H9 (cell line): Measurements from ENCODE around the gene FAM3A. TPM values are rescaled to one million over a fixed set of nuclear protein-coding genes. Genes with fewer than 3 reads are reported as not detected.

ENCODE experiments used
- DNase-seq: peaks from one replicate; pipeline ENCODE4 v3.0.0-alpha.2; 2017
- H2AFZ ChIP-seq: one replicate; pipeline ENCODE4 v1.6.1; 2013; ENCODE audit warnings: mild to moderate bottlenecking, low read length, control low read depth, moderate library complexity
- H2AK5ac ChIP-seq: 2 replicates; pipeline ENCODE4 v1.6.1; 2013; ENCODE audit warnings: low read length, control low read depth, mixed read lengths; ENCODE audit not compliant: insufficient read length
- H2BK120ac ChIP-seq: one replicate; pipeline ENCODE4 v1.6.1; 2013; ENCODE audit warnings: low read depth, mild to moderate bottlenecking, low read length, control low read depth, inconsistent platforms; ENCODE audit not compliant: poor library complexity, severe bottlenecking
- H2BK12ac ChIP-seq: 2 replicates; pipeline ENCODE4 v1.6.1; 2013; ENCODE audit warnings: low read length, control low read depth, mixed read lengths, low read depth; ENCODE audit not compliant: insufficient read length
- H2BK15ac ChIP-seq: 2 replicates; pipeline ENCODE4 v1.6.1; 2013; ENCODE audit warnings: low read depth, low read length, control low read depth
- H2BK20ac ChIP-seq: one replicate; pipeline ENCODE4 v1.6.1; 2013; ENCODE audit warnings: low read depth, mild to moderate bottlenecking, low read length, control low read depth, inconsistent platforms; ENCODE audit not compliant: poor library complexity, severe bottlenecking
- H2BK5ac ChIP-seq: 2 replicates; pipeline ENCODE4 v1.6.1; 2013; ENCODE audit warnings: low read length, control low read depth, mixed read lengths; ENCODE audit not compliant: insufficient read length
- H3K14ac ChIP-seq: 2 replicates; pipeline ENCODE4 v1.6.1; 2013; ENCODE audit warnings: low read length, control low read depth; ENCODE audit not compliant: insufficient read depth
- H3K18ac ChIP-seq: 2 replicates; pipeline ENCODE4 v1.6.1; 2013; ENCODE audit warnings: low read depth, mild to moderate bottlenecking, mixed read lengths, low read length, control low read depth; ENCODE audit not compliant: insufficient read length
- H3K23ac ChIP-seq: 2 replicates; pipeline ENCODE4 v1.6.1; 2013; ENCODE audit warnings: low read length, control low read depth, mixed read lengths, low read depth; ENCODE audit not compliant: insufficient read length
- H3K23me2 ChIP-seq: 2 replicates; pipeline ENCODE4 v1.6.1; 2013; ENCODE audit warnings: low read depth, mild to moderate bottlenecking, mixed read lengths, low read length, control low read depth; ENCODE audit not compliant: insufficient read length, poor library complexity, severe bottlenecking
- H3K27ac ChIP-seq: 2 replicates; pipeline ENCODE4 v1.5.1; 2013; ENCODE audit warnings: low read length, control low read depth, mixed read lengths, low read depth; ENCODE audit not compliant: insufficient read length
- H3K27me3 ChIP-seq: 2 replicates; pipeline ENCODE4 v1.6.1; 2013; ENCODE audit warnings: low read length, control low read depth, inconsistent platforms; ENCODE audit not compliant: insufficient read depth
- H3K4ac ChIP-seq: 2 replicates; pipeline ENCODE4 v1.6.1; 2013; ENCODE audit warnings: low read depth, mild to moderate bottlenecking, control low read depth, inconsistent platforms, low read length, moderate library complexity
- H3K4me1 ChIP-seq: 2 replicates; pipeline ENCODE4 v1.6.1; 2013; ENCODE audit warnings: low read length, control low read depth, inconsistent platforms; ENCODE audit not compliant: insufficient read depth
- H3K4me2 ChIP-seq: 2 replicates; pipeline ENCODE4 v1.6.1; 2013; ENCODE audit warnings: low read length, control low read depth, mixed read lengths; ENCODE audit not compliant: insufficient read length, insufficient read depth
- H3K56ac ChIP-seq: 2 replicates; pipeline ENCODE4 v1.6.1; 2013; ENCODE audit warnings: low read depth, mild to moderate bottlenecking, mixed read lengths, low read length, control low read depth; ENCODE audit not compliant: insufficient read length
- H3K79me1 ChIP-seq: 2 replicates; pipeline ENCODE4 v1.6.1; 2013; ENCODE audit warnings: low read depth, mild to moderate bottlenecking, moderate library complexity, low read length, control low read depth, inconsistent platforms; ENCODE audit not compliant: insufficient read depth, poor library complexity, severe bottlenecking
- H3K79me2 ChIP-seq: 2 replicates; pipeline ENCODE4 v1.6.1; 2013; ENCODE audit warnings: low read length, control low read depth, inconsistent platforms; ENCODE audit not compliant: insufficient read depth
- H3K9ac ChIP-seq: 2 replicates; pipeline ENCODE4 v1.6.1; 2013; ENCODE audit warnings: low read length, control low read depth, mixed read lengths; ENCODE audit not compliant: insufficient read length; ENCODE audit errors: extremely low read depth
- H3K9me3 ChIP-seq: one replicate; pipeline ENCODE4 v1.6.1; 2013; ENCODE audit warnings: low read depth, low read length, inconsistent platforms; ENCODE audit not compliant: control insufficient read depth
- H3T11ph ChIP-seq: one replicate; pipeline ENCODE4 v1.6.1; 2013; ENCODE audit warnings: mild to moderate bottlenecking, low read length, control low read depth, inconsistent platforms
- H4K20me1 ChIP-seq: one replicate; pipeline ENCODE4 v1.6.1; 2013; ENCODE audit not compliant: control insufficient read depth, insufficient read length, insufficient read depth
- H4K5ac ChIP-seq: 2 replicates; pipeline ENCODE4 v1.6.1; 2013; ENCODE audit warnings: low read depth, mild to moderate bottlenecking, mixed read lengths, low read length, control low read depth; ENCODE audit not compliant: insufficient read length
- H4K8ac ChIP-seq: replicated peaks from 2 replicates; pipeline ENCODE4 v1.6.1; 2013; ENCODE audit warnings: low read length, control low read depth, mixed read lengths, low read depth; ENCODE audit not compliant: insufficient read length
- H4K91ac ChIP-seq: 2 replicates; pipeline ENCODE4 v1.6.1; 2013; ENCODE audit warnings: low read depth, mild to moderate bottlenecking, moderate library complexity, mixed read lengths, low read length, control low read depth; ENCODE audit not compliant: insufficient read length
- H3K27ac Mint-ChIP-seq, 3 experiments: 2 replicates in 2 of 3; 3 replicates in 1 of 3; pipeline ENCODE4 v1.8.0; 2020 to 2021; ENCODE audit warnings: mixed read lengths in 3 of 3, mild to moderate bottlenecking in 1 of 3, moderate library complexity in 1 of 3
- H3K27me3 Mint-ChIP-seq: 2 replicates; pipeline ENCODE4 v1.8.0; 2021; ENCODE audit warnings: low read depth, mild to moderate bottlenecking, moderate library complexity, mixed read lengths
- H3K36me3 Mint-ChIP-seq, 3 experiments: 2 replicates in 2 of 3; 3 replicates in 1 of 3; pipeline ENCODE4 v1.8.0; 2020 to 2021; ENCODE audit warnings: low read depth in 3 of 3, mixed read lengths in 3 of 3; ENCODE audit not compliant: insufficient read depth in 1 of 3
- H3K4me1 Mint-ChIP-seq, 2 experiments: 2 replicates each; pipeline ENCODE4 v1.8.0; 2020; ENCODE audit warnings: mixed read lengths in 2 of 2
- H3K4me3 Mint-ChIP-seq, 2 experiments: 2 replicates in 1 of 2; 3 replicates in 1 of 2; pipeline ENCODE4 v1.8.0; 2020 to 2021; ENCODE audit warnings: mild to moderate bottlenecking in 2 of 2, mixed read lengths in 2 of 2, moderate library complexity in 1 of 2
- H3K9me3 Mint-ChIP-seq, 2 experiments: 2 replicates in 1 of 2; 3 replicates in 1 of 2; pipeline ENCODE4 v1.8.0; 2020; ENCODE audit warnings: mild to moderate bottlenecking in 2 of 2, mixed read lengths in 2 of 2, moderate library complexity in 1 of 2
- WGBS: extraction: QIAGEN DNeasy Blood & Tissue Kit; methylation state at CpG from one replicate; pipeline ENCODE4 v1.1.7; 2013; ENCODE audit warnings: missing lambda C conversion rate, low lambda C conversion rate, mixed read lengths; ENCODE audit not compliant: insufficient read length; ENCODE audit errors: extremely low coverage; 5-methylcytosine and 5-hydroxymethylcytosine counted together
- total RNA-seq: library from RNA; stranded (reverse); gene quantifications from 2 replicates; pipeline ENCODE4 v1.2.1, GENCODE V29; 2021
- TF ChIP-seq, protein P1 (sequence below): fragments of 200-600 bp; sonication (generic); conservative IDR thresholded peaks from 3 replicates; pipeline ENCODE4 v1.8.0; 2021; ENCODE audit warnings: antibody characterized with exemption, mild to moderate bottlenecking

The FAM3A gene
- total RNA-seq, 1 experiment from 2014 or later: 22.8 TPM

GRCh38 chrX:154458954-154459778, 56.9 kb downstream of the FAM3A start:
- Histone ChIP-seq H3K4ac (no peak overlapping the region), H2BK15ac (no peak overlapping the region), H4K20me1 (no peaks in the 10 kb centered on the region), H3K56ac (no peak overlapping the region), H4K5ac (no peak overlapping the region), H2AK5ac (no peak overlapping the region), H3T11ph (no peak overlapping the region), H2BK20ac (no peak overlapping the region), H2BK120ac (no peak overlapping the region), H3K9ac (no peak overlapping the region), H2BK12ac (no peak overlapping the region), H3K4me2 (peak overlapping the region; percentile 48), H3K23me2 (peaks cover 8% of the 10 kb centered on the region), H3K9me3 (peaks cover 18% of the 10 kb centered on the region), H2AFZ (no peak overlapping the region), H3K4me1 (no peaks in the 10 kb centered on the region), H2BK5ac (no peak overlapping the region), H3K27ac (no peak overlapping the region), H3K14ac (no peak overlapping the region), H3K79me1 (no peaks in the 10 kb centered on the region), H3K79me2 (no peaks in the 10 kb centered on the region), H3K27me3 (no peaks in the 10 kb centered on the region; the same call in 1 of the 2 replicates), H3K18ac (no peak overlapping the region), H4K91ac (no peak overlapping the region), H4K8ac (no peak overlapping the region), H3K23ac (no peak overlapping the region)
- Mint-ChIP-seq H3K4me1 (peaks cover 0 to 7% of the 10 kb centered on the region in 2 experiments; a peak in 1 of 4 replicates), H3K27me3 (peaks cover 25% of the 10 kb centered on the region), H3K36me3 (peaks cover 25 to 30% (median 26%) of the 10 kb centered on the region in 3 experiments), H3K27ac (no peak overlapping the region), H3K9me3 (peaks cover 58 to 80% of the 10 kb centered on the region in 2 experiments), H3K4me3 (peak overlapping the region; percentile 72 to 83)
- DNase-seq: no peak
- WGBS: no CpG with 5 or more reads among the region's 15 CpGs
- TF ChIP-seq, protein P1, sequence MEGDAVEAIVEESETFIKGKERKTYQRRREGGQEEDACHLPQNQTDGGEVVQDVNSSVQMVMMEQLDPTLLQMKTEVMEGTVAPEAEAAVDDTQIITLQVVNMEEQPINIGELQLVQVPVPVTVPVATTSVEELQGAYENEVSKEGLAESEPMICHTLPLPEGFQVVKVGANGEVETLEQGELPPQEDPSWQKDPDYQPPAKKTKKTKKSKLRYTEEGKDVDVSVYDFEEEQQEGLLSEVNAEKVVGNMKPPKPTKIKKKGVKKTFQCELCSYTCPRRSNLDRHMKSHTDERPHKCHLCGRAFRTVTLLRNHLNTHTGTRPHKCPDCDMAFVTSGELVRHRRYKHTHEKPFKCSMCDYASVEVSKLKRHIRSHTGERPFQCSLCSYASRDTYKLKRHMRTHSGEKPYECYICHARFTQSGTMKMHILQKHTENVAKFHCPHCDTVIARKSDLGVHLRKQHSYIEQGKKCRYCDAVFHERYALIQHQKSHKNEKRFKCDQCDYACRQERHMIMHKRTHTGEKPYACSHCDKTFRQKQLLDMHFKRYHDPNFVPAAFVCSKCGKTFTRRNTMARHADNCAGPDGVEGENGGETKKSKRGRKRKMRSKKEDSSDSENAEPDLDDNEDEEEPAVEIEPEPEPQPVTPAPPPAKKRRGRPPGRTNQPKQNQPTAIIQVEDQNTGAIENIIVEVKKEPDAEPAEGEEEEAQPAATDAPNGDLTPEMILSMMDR: no peak
